SK-N-SH (cell line): Measurements from ENCODE around the gene BTG3. TPM values are rescaled to one million over a fixed set of nuclear protein-coding genes. Genes with fewer than 3 reads are reported as not detected.

Source experiments
- CTCF ChIA-PET: fragments of 300-600, 350-600 bp; formaldehyde crosslinking; extraction: SDS; loops from one replicate; lab custom pipeline; 2021; lab: Yijun Ruan, JAX
- POLR2A ChIA-PET: fragments of 350-600 bp; sonication (Branson Sonifier 250); formaldehyde crosslinking; extraction: SDS; loops from one replicate; lab custom pipeline; 2020; ENCODE audit warnings: antibody characterized with exemption, inconsistent platforms; lab: Yijun Ruan, JAX
- DNase-seq: peaks from one replicate; pipeline ENCODE4 v3.0.0; 2012
- H2AFZ ChIP-seq: fragments of 200-600 bp; sonication (generic); 2 replicates; pipeline ENCODE4 v1.8.1; 2016; ENCODE audit warnings: antibody characterized with exemption, mild to moderate bottlenecking, low read depth
- H3F3A ChIP-seq: fragments of 200-600 bp; sonication (generic); replicated peaks from 2 replicates; pipeline ENCODE3; 2016; ENCODE audit warnings: antibody characterized with exemption, mild to moderate bottlenecking; ENCODE audit not compliant: insufficient read depth
- H3K27ac ChIP-seq, 2 experiments: fragments of 200-500 bp in 1 of 2; fragments of 200-600 bp in 1 of 2; sonication (Bioruptor generic) in 1 of 2; sonication (generic), shearing (Covaris generic) in 1 of 2; 2 replicates each; pipeline versions ENCODE4 v1.5.1 to v1.6.1; 2014 to 2016; ENCODE audit warnings: low read depth in 2 of 2, inconsistent platforms in 1 of 2, low read length in 1 of 2, mild to moderate bottlenecking in 1 of 2, mixed read lengths in 1 of 2
- H3K27me3 ChIP-seq: fragments of 200-600 bp; sonication (generic), shearing (Covaris generic); 2 replicates; pipeline ENCODE4 v1.6.1; 2016; ENCODE audit warnings: mixed run types; ENCODE audit not compliant: insufficient read depth
- H3K36me3 ChIP-seq, 2 experiments: fragments of 200-500 bp in 1 of 2; fragments of 200-600 bp in 1 of 2; sonication (Bioruptor generic) in 1 of 2; sonication (generic) in 1 of 2; replicated peaks in 1 of 2; 2 replicates each; pipeline versions ENCODE3 to v1.5.1; 2014 to 2016; ENCODE audit warnings: low read length in 1 of 2, mild to moderate bottlenecking in 1 of 2; ENCODE audit not compliant: insufficient read depth in 2 of 2, control insufficient read depth in 1 of 2
- H3K4me1 ChIP-seq, 2 experiments: fragments of 200-500 bp in 1 of 2; fragments of 200-600 bp in 1 of 2; sonication (Bioruptor generic) in 1 of 2; sonication (generic), shearing (Covaris generic) in 1 of 2; 2 replicates each; pipeline versions ENCODE4 v1.5.1 to v1.6.1; 2014 to 2016; ENCODE audit warnings: low read depth in 1 of 2, low read length in 1 of 2, mixed run types in 1 of 2; ENCODE audit not compliant: insufficient read depth in 2 of 2, control insufficient read depth in 1 of 2
- H3K4me2 ChIP-seq: fragments of 200-600 bp; sonication (generic), shearing (Covaris generic); 2 replicates; pipeline ENCODE4 v1.6.1; 2017; ENCODE audit warnings: mixed run types
- H3K4me3 ChIP-seq, 2 experiments: fragments of 200-500 bp in 1 of 2; fragments of 200-600 bp in 1 of 2; sonication (Bioruptor generic) in 1 of 2; sonication (generic), shearing (Covaris generic) in 1 of 2; 2 replicates each; pipeline versions ENCODE4 v1.5.1 to v1.8.1; 2014 to 2016; ENCODE audit warnings: low read depth in 2 of 2, inconsistent platforms in 1 of 2, low read length in 1 of 2, mild to moderate bottlenecking in 1 of 2, mixed read lengths in 1 of 2, moderate library complexity in 1 of 2
- H3K79me2 ChIP-seq: fragments of 200-600 bp; sonication (generic); 2 replicates; pipeline ENCODE4 v1.8.1; 2017; ENCODE audit warnings: mild to moderate bottlenecking; ENCODE audit not compliant: insufficient read depth
- H3K9ac ChIP-seq: fragments of 200-600 bp; sonication (generic); 2 replicates; pipeline ENCODE4 v1.6.1; 2017; ENCODE audit warnings: mixed run types
- H3K9me2 ChIP-seq: fragments of 200-600 bp; sonication (generic); 2 replicates; pipeline ENCODE4 v1.6.1; 2017; ENCODE audit warnings: mixed run types
- H3K9me3 ChIP-seq: fragments of 200-600 bp; sonication (generic); 2 replicates; pipeline ENCODE4 v1.6.1; 2017; ENCODE audit warnings: mixed run types, mild to moderate bottlenecking, moderate library complexity
- H4K20me1 ChIP-seq: fragments of 200-600 bp; sonication (generic); 2 replicates; pipeline ENCODE4 v1.6.1; 2017; ENCODE audit warnings: mild to moderate bottlenecking, mixed run types; ENCODE audit not compliant: insufficient read depth
- ELF1 ChIP-seq: IDR thresholded peaks from 2 replicates; pipeline ENCODE4 v1.4.0; 2012
- EZH2phosphoT487 ChIP-seq: fragments of 200-600 bp; sonication (generic); IDR thresholded peaks from 2 replicates; pipeline ENCODE4 v1.6.1; 2017; ENCODE audit warnings: low read depth, mixed run types, mild to moderate bottlenecking, antibody characterized with exemption, moderate library complexity, borderline replicate concordance
- FOXJ3 ChIP-seq: sonication (generic); formaldehyde crosslinking; IDR thresholded peaks from 2 replicates; pipeline ENCODE4 v1.5.1; 2020; ENCODE audit warnings: mild to moderate bottlenecking, missing genetic modification reagents
- GATA2 ChIP-seq: sonication (generic); formaldehyde crosslinking; IDR thresholded peaks from 2 replicates; pipeline ENCODE4 v1.5.0; 2020; ENCODE audit warnings: mild to moderate bottlenecking, missing genetic modification reagents
- JUND ChIP-seq: IDR thresholded peaks from 2 replicates; pipeline ENCODE4 v1.4.0; 2012
- NFIC ChIP-seq: IDR thresholded peaks from 2 replicates; pipeline ENCODE4 v1.4.0; 2012; ENCODE audit warnings: borderline replicate concordance
- NRF1 ChIP-seq: IDR thresholded peaks from 2 replicates; pipeline ENCODE4 v1.6.1; 2012; ENCODE audit warnings: low read depth, mild to moderate bottlenecking, low read length
- PBX3 ChIP-seq: IDR thresholded peaks from 2 replicates; pipeline ENCODE4; 2012
- RAD21 ChIP-seq: IDR thresholded peaks from 2 replicates; pipeline ENCODE4 v1.6.1; 2012; ENCODE audit warnings: mild to moderate bottlenecking, low read length
- RFX5 ChIP-seq: IDR thresholded peaks from 2 replicates; pipeline ENCODE4 v1.6.1; 2012; ENCODE audit warnings: mild to moderate bottlenecking, improper control_type of control experiment, low read length
- TAF1 ChIP-seq: IDR thresholded peaks from 2 replicates; pipeline ENCODE4 v1.6.1; 2012; ENCODE audit warnings: low read depth, mild to moderate bottlenecking, low read length, moderate library complexity, borderline replicate concordance
- TCF12 ChIP-seq: IDR thresholded peaks from 2 replicates; pipeline ENCODE4 v1.4.0; 2012
- USF1 ChIP-seq: IDR thresholded peaks from 2 replicates; pipeline ENCODE4 v1.4.0; 2012; ENCODE audit warnings: low read depth, borderline replicate concordance
- YY1 ChIP-seq: IDR thresholded peaks from 2 replicates; pipeline ENCODE4 v1.4.0; 2012; ENCODE audit warnings: low read depth, mild to moderate bottlenecking
- WGBS: methylation state at CpG from one replicate; pipeline ENCODE4 v1.1.6; 2017; ENCODE audit warnings: low lambda C conversion rate; 5-methylcytosine and 5-hydroxymethylcytosine counted together
- polyA plus RNA-seq, 3 experiments: library from polyadenylated mRNA; depleted of rRNA; stranded (reverse); fragments of >200 nt; gene quantifications; 2 replicates each; pipeline ENCODE4 v1.2.3, GENCODE V29; 2012
- TF ChIP-seq, protein P1 (sequence below): IDR thresholded peaks from 2 replicates; pipeline ENCODE4 v1.4.0; 2012; ENCODE audit warnings: low read depth
- TF ChIP-seq, protein P2 (sequence below): fragments of 200-600 bp; sonication (generic); IDR thresholded peaks from 2 replicates; pipeline ENCODE4 v1.6.1; 2017; ENCODE audit warnings: antibody characterized with exemption, mild to moderate bottlenecking, moderate library complexity

BTG3 gene
- polyA plus RNA-seq, 1 of the 3 experiments (the other 2 are of a cell fraction): 36.7 TPM

- H3F3A ChIP-seq: no peaks in the 10 kb centered on the region
- ChIA-PET CTCF (interaction anchor here (2.6 kb wide), 1 partner anchor 13 kb away, joined by 8 read pairs; no protein-coding TSS in a partner anchor), POLR2A (interaction anchor here (1.6 kb wide), 1 partner anchor 86 kb away, joined by 3 read pairs; the partner anchor contains the start of gene CXADR)
- H3K79me2 ChIP-seq: peaks cover 13% of the 10 kb centered on the region; the same call in 1 of the 2 replicates
- H3K4me2 ChIP-seq: no peak overlapping the region
- no peak overlapping the region for H3K27ac ChIP-seq
- no peak for TF ChIP-seq YY1
- no peak for TF ChIP-seq GATA2 (CRISPR knock-in tag)
- TF ChIP-seq PBX3: no peak
- no peak for TF ChIP-seq RFX5
- TF ChIP-seq TCF12: no peak
- TF ChIP-seq, protein P1, sequence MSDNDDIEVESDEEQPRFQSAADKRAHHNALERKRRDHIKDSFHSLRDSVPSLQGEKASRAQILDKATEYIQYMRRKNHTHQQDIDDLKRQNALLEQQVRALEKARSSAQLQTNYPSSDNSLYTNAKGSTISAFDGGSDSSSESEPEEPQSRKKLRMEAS: no peak
- no peak for TF ChIP-seq FOXJ3
- TF ChIP-seq ELF1: no peak
- TF ChIP-seq RAD21: no peak
- TF ChIP-seq NFIC: no peak
- no peak for TF ChIP-seq EZH2phosphoT487
- TF ChIP-seq JUND: no peak
- TF ChIP-seq, protein P2, sequence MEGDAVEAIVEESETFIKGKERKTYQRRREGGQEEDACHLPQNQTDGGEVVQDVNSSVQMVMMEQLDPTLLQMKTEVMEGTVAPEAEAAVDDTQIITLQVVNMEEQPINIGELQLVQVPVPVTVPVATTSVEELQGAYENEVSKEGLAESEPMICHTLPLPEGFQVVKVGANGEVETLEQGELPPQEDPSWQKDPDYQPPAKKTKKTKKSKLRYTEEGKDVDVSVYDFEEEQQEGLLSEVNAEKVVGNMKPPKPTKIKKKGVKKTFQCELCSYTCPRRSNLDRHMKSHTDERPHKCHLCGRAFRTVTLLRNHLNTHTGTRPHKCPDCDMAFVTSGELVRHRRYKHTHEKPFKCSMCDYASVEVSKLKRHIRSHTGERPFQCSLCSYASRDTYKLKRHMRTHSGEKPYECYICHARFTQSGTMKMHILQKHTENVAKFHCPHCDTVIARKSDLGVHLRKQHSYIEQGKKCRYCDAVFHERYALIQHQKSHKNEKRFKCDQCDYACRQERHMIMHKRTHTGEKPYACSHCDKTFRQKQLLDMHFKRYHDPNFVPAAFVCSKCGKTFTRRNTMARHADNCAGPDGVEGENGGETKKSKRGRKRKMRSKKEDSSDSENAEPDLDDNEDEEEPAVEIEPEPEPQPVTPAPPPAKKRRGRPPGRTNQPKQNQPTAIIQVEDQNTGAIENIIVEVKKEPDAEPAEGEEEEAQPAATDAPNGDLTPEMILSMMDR: no peak
- TF ChIP-seq NRF1: no peak
- no peak for TF ChIP-seq TAF1
- TF ChIP-seq USF1: no peak
- H3K9me3 ChIP-seq: no peaks in the 10 kb centered on the region
- no peaks in the 10 kb centered on the region for H3K9me2 ChIP-seq
- DNase-seq: no peak
- peaks cover 65 to 70% of the 10 kb centered on the region in 2 experiments for H3K36me3 ChIP-seq
- H3K4me3 ChIP-seq: no peak overlapping the region
- 93% methylated on average over 3 of the region's 3 CpGs for WGBS
- H3K27me3 ChIP-seq: no peaks in the 10 kb centered on the region
- no peak overlapping the region for H2AFZ ChIP-seq
- H3K9ac ChIP-seq: no peak overlapping the region
- peaks cover 0 to 4% of the 10 kb centered on the region in 2 experiments; a peak in 1 of 4 replicates for H3K4me1 ChIP-seq
- H4K20me1 ChIP-seq: no peaks in the 10 kb centered on the region
Measured at GRCh38 chr21:17598437-17598836, 14.3 kb downstream of the BTG3 start.
